GM19193 (cell line): ENCODE results near the gene PPIL4.

ENCODE experiments used
- POLR2A ChIP-seq: IDR thresholded peaks from 4 replicates; pipeline ENCODE4 v1.6.1; 2011; ENCODE audit not compliant: insufficient read depth, insufficient read length; ENCODE audit errors: extremely low read depth

PPIL4 gene

DNA sequence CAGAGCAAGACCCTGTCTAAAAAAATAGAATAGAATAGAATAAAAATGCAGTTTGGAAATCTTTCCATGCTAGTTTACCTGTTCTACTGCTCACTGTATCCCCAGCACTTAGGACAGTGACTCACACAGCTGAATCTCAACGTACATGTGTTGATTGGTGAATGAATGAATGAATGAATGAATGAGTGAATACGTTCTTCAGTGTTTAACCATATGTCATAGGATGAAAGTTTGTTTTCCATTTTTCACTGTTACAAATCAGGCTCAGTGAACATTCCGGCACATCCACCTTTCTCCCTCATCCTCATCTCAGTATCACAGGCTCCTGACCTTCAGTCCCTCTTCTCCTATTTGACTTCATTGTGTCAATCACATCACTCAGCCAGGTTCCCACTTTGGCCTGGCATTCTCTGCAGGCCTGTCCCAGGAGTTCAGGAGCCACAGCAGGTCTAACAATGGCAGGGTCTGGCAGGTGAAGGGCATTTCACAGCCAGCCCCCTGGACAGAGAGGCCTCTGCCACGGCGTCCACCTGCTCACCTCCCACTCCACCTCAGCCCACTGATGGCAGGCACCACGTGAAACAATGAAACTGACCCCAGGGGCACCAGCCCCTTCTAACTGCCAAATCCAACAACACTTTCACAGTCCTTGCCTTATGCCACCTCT, 68.9 kb downstream of the PPIL4 start:
- no peak for TF ChIP-seq POLR2A

GRCh38 chr6:149474108-149474935, 71.5 kb downstream of the PPIL4 start:
- no peak for TF ChIP-seq POLR2A

- TF ChIP-seq POLR2A, result no peak
Measured at GRCh38 chr6:149473080-149474052, 72.5 kb downstream of the PPIL4 start.

GRCh38 chr6:149472241-149472640, 73.6 kb downstream of the PPIL4 start:
- no peak for TF ChIP-seq POLR2A

- no peak for TF ChIP-seq POLR2A
Measured at GRCh38 chr6:149471801-149472200, 74.0 kb downstream of the PPIL4 start.

- TF ChIP-seq POLR2A, result no peak
Measured at GRCh38 chr6:149470948-149471347, 74.9 kb downstream of the PPIL4 start.

- TF ChIP-seq POLR2A, result no peak
Measured at GRCh38 chr6:149468179-149468578, 77.7 kb downstream of the PPIL4 start.

DNA sequence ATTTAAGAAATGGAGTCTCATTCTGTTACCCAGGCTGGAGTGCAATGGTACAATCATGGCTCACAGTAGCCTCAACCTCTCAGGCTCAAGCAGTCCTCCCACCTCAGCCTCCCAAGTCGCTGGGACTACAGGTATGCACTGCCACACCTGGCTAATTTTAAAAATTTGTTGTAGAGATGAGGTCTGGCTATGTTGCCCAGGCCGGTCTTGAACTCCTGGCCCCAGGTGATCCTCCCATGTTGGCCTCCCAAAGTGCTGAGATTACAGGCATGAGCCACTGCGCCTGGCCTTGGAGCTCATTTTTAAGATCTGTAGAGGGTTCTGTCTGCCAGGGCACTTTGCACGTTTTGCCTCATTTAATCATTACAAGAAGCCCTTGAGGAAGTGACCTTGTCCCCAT, 78.6 kb downstream of the PPIL4 start:
- no peak for TF ChIP-seq POLR2A

DNA sequence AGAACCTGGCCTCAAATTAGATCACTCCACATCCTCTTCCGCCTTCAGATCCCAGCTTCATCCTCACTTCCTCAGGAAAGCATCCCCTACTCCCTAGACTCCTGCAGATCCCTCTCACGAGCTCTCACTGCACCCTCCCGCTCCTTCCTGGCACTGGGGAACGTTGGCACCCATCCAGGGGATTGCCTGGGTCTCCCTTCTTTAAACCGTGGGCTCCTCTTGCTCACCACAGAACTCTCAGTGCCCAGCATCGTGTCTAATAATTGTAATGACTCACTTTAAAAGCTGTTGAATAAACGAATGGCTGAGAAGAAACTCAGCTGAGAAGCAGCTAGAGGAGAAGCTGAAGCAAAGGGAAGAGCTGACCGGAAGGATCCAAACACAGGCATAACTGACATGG, 81.4 kb downstream of the PPIL4 start:
- TF ChIP-seq POLR2A, result no peak

DNA sequence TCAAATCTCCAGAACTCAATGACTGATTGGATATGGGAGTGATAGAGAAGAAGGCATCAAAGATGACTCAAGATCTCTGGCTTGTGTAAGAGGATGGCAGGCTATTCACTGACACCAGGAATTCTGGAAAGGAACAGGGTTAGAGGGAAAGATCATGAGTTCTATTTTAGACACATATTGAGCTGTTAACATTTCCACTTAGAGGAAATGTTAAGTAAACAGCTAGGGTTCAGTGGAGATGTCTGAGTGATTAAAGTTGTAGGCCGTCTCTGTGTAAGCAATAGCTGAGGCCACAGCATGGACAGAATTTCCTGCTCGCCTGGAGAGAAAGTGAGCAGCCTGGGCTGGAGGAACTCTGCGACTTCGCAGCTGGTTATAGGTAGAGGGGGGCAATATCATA, 82.1 kb downstream of the PPIL4 start:
- no peak for TF ChIP-seq POLR2A

GRCh38 chr6:149461670-149462069, 84.2 kb downstream of the PPIL4 start:
- TF ChIP-seq POLR2A, result no peak

DNA sequence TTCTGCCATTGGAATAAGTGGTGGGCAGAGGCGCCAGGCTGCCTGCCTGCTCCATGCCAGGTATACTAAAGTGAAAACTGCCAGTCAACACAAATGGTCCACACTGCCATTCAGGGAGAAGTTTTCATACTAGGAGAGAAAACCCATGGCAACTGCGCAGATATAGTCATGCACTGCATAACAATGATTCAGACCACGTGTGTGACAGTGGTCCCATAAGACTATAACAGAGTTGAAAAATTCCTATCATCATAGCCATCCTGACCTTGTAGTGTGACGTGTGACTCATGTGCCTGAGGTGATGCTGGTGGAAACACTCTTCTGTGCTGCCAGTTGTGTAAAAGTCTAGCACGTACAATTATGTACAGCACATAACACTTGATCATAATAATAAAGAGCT, 86.1 kb downstream of the PPIL4 start:
- no peak for TF ChIP-seq POLR2A

- TF ChIP-seq POLR2A, result no peak
Measured at GRCh38 chr6:149458806-149459205, 87.0 kb downstream of the PPIL4 start.

DNA sequence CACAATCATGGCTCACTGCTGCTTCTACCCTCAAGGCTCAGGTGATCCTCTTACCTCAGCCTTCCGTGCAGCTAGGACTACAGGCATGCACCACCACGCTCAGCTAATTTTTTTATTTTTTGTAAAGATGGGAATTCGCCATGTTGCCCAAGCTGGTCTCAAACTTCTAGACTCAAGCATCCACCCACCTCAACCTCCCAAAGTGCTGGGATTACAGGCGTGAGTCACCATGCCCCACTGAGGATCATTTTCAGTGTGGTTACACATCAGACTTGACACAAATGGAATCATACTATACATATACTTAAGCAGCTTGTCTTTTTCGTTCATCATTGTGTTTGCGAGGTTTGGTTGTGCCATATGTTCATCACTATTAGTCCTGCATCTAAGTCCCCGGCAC, 87.6 kb downstream of the PPIL4 start:
- TF ChIP-seq POLR2A, result no peak

DNA sequence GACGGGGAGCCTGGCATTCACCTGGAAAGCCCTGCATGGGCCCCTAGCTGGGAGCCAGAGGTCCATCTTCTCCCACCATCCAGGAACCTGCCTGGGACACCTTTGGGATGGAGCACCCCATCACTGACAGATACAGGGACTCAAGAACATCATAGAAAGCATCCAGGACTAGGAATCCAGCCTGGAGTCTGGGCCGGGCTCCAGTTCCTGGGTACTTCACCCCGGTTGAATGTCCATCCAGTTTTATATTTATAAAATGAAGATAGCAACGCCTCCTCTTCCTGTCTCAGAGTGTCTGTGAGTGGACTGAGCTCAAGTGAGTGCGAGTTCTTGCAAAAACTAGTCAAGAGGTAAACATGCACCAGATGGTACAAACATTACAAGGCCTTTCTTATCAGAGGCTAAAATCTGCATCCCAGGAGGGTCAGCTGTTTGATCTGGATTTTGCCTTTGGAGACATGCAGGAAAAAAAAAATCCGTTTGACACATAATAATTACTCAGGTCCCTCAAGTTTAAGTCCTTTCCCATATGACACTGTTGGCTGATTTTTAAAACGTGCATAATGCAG, 88.4 kb downstream of the PPIL4 start:
- TF ChIP-seq POLR2A, result no peak
